ENCODE data around the gene NEAT1.

- TF ChIP-seq CTCF (IDR thresholded peaks at IDR 0.05) (no peak), POLR2A (IDR thresholded peaks at IDR 0.05) (no peak)
Observed at GRCh38 chr11:65378928-65379638, 43.5 kb upstream of the NEAT1 start.
